Activated naive CD4-positive, alpha-beta T cell treated with anti-CD3 and anti-CD28 coated beads, Interleukin-2, amount 10 ng/mL, durations not matched to agents 7 days and 5 days (primary cell): Measurements from ENCODE around the gene APPL2.

Experiments
- CTCF ChIA-PET: fragments of 350-600 bp; sonication (Branson Sonifier 250); formaldehyde crosslinking; loops from one replicate; lab custom pipeline; 2021; ENCODE audit warnings: antibody characterized with exemption; lab: Charles Lee
- DNase-seq: peaks from one replicate; pipeline ENCODE4 v3.0.0-alpha.2; 2020
- H3K27ac Mint-ChIP-seq: one replicate; pipeline ENCODE4 v1.8.0; 2021; ENCODE audit warnings: mild to moderate bottlenecking, moderate library complexity, mixed read lengths
- H3K27me3 Mint-ChIP-seq: one replicate; pipeline ENCODE4 v1.8.0; 2021; ENCODE audit warnings: mild to moderate bottlenecking, mixed read lengths
- H3K36me3 Mint-ChIP-seq: one replicate; pipeline ENCODE4 v1.8.0; 2021; ENCODE audit warnings: mixed read lengths
- H3K4me1 Mint-ChIP-seq: one replicate; pipeline ENCODE4 v1.8.0; 2021; ENCODE audit warnings: mixed read lengths
- H3K4me3 Mint-ChIP-seq: one replicate; pipeline ENCODE4 v1.8.0; 2021; ENCODE audit warnings: mild to moderate bottlenecking, moderate library complexity, mixed read lengths
- H3K9me3 Mint-ChIP-seq: one replicate; pipeline ENCODE4 v1.8.0; 2021; ENCODE audit warnings: mixed read lengths

APPL2 gene

DNA sequence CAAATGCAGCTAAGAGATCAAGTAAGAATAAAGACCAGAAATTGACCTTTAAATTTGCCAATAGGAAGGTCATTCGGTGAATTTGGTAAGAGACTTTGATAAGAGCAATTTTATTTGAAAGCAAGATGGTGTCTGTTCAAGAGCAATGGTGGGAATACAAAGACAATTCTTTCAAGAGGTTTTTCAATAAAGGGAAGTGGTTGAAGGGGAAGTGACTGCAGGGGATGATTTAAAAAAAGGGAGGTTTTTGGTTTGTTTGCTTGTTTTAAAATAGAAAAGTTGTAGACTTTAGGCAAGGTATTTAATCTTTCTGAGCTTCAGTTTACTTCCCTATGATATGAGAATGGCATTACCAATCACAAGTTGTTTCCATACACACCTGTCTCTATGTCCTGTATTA lies 4.3 kb upstream of the APPL2 start:
- H3K4me3 Mint-ChIP-seq: no peak overlapping the region
- no peak overlapping the region for H3K27ac Mint-ChIP-seq
- DNase-seq: no peak
- H3K4me1 Mint-ChIP-seq: peaks cover 9% of the 10 kb centered on the region
- H3K27me3 Mint-ChIP-seq: peaks cover 7% of the 10 kb centered on the region
- H3K36me3 Mint-ChIP-seq: no peaks in the 10 kb centered on the region
- H3K9me3 Mint-ChIP-seq: no peaks in the 10 kb centered on the region
- CTCF ChIA-PET: interaction anchor here (1.3 kb wide), 1 partner anchor 13 kb away, joined by 3 read pairs; no protein-coding TSS in a partner anchor

DNA sequence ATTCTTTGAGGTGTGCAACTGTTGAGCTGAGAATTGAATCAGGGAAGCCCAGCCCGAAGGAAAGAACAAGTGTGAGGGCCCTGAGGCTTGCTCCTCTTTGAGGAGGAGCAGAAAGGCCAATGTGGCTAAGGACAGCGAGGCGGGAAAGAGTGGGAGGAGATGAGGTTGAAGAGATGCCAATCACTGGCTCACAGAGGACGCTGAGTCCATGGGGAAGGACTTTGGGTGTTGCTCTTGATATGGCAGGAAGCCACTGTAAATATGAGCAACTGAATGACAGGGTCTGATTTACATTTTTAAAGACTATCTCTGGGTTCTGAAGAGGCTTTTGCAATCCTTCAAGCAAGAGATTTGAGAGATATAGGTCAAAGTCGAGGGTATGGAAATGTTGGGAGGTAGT lies 3.3 kb upstream of the APPL2 start:
- H3K27ac Mint-ChIP-seq: no peak overlapping the region
- H3K36me3 Mint-ChIP-seq: no peaks in the 10 kb centered on the region
- H3K27me3 Mint-ChIP-seq: peaks cover 7% of the 10 kb centered on the region
- H3K4me3 Mint-ChIP-seq: no peak overlapping the region
- CTCF ChIA-PET: no interaction called here
- no peak for DNase-seq
- no peaks in the 10 kb centered on the region for H3K9me3 Mint-ChIP-seq
- H3K4me1 Mint-ChIP-seq: peaks cover 18% of the 10 kb centered on the region

DNA sequence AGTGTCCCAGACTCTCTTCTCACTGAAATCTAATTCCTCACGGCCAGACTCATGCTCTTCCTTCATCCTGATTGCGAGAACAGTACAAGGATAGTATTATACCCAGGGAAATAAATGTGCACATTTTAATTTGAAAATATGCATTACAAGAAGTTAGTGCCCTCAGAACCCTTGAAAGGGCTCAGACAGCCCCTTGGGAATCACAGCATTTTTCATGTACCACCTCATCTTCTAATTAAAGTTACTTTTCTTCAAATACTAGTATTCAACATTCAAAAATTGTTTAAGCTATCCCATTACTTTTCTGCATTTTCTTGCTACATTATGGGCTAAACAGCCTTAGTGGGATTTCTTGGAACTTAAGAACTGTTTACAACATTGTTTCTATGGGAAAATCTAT lies 1.7 kb upstream of the APPL2 start:
- peaks cover 7% of the 10 kb centered on the region for H3K27me3 Mint-ChIP-seq
- CTCF ChIA-PET: interaction anchor here (0.5 kb wide), 1 partner anchor 45 kb away, joined by 3 read pairs; no protein-coding TSS in a partner anchor
- no peak for DNase-seq
- no peak overlapping the region for H3K4me3 Mint-ChIP-seq
- H3K9me3 Mint-ChIP-seq: no peaks in the 10 kb centered on the region
- peaks cover 32% of the 10 kb centered on the region for H3K4me1 Mint-ChIP-seq
- H3K27ac Mint-ChIP-seq: no peak overlapping the region
- no peaks in the 10 kb centered on the region for H3K36me3 Mint-ChIP-seq

DNA sequence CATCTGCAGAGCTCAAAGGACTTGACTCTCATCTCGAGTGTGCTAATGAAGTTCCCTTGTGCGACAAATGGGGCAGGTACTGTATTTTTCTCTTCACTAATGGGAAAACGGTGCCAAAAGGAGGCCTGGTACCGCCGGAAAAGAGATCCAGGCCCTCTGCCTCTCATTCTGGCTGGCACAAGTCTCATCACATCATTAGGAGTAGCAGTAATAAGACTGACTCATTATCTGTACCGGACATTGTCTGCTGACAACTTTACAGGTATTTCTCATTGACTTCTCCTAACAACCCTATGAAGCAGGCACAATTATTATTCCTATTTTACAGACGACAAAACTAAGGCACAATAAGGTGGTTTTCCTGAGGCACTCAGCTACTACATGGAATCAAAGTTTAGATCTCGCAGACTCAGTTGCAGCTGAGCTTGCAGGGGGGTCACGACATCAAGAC lies 668 bp downstream of the APPL2 start:
- Mint-ChIP-seq H3K27ac (peak overlapping the region; percentile 88), H3K4me3 (peak overlapping the region; percentile 90), H3K4me1 (peaks cover 38% of the 10 kb centered on the region), H3K27me3 (peaks cover 7% of the 10 kb centered on the region), H3K36me3 (peaks cover 16% of the 10 kb centered on the region), H3K9me3 (no peaks in the 10 kb centered on the region)
- CTCF ChIA-PET: interaction anchor here (0.9 to 1.4 kb wide), 3 partner anchors 9 to 69 kb away, joined by 4 to 5 read pairs (median 4); no protein-coding TSS in a partner anchor
- DNase-seq: no peak

DNA sequence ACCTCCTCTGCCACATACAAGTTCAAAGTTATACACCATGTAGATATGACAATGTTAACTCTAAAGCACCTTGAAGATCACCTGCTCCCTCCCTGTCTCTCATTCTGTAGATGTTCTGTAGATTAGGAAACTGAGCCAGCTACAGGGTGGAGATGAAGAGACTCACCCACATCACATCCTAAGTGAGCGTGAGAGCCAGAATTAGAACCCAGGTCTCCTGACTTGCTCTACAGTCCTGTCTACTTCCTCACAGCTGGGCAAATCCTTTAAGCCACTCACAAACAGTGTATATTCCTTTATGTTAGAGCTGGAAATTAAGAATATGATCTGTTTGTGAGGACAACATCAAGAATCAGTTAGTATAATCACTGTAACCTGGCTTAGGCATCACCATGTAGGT lies 1.8 kb downstream of the APPL2 start:
- DNase-seq: no peak
- Mint-ChIP-seq H3K9me3 (no peaks in the 10 kb centered on the region), H3K36me3 (peaks cover 18% of the 10 kb centered on the region), H3K4me3 (peak overlapping the region; percentile 90), H3K4me1 (peaks cover 48% of the 10 kb centered on the region), H3K27me3 (peaks cover 7% of the 10 kb centered on the region), H3K27ac (peak overlapping the region; percentile 2)
- CTCF ChIA-PET: no interaction called here

DNA sequence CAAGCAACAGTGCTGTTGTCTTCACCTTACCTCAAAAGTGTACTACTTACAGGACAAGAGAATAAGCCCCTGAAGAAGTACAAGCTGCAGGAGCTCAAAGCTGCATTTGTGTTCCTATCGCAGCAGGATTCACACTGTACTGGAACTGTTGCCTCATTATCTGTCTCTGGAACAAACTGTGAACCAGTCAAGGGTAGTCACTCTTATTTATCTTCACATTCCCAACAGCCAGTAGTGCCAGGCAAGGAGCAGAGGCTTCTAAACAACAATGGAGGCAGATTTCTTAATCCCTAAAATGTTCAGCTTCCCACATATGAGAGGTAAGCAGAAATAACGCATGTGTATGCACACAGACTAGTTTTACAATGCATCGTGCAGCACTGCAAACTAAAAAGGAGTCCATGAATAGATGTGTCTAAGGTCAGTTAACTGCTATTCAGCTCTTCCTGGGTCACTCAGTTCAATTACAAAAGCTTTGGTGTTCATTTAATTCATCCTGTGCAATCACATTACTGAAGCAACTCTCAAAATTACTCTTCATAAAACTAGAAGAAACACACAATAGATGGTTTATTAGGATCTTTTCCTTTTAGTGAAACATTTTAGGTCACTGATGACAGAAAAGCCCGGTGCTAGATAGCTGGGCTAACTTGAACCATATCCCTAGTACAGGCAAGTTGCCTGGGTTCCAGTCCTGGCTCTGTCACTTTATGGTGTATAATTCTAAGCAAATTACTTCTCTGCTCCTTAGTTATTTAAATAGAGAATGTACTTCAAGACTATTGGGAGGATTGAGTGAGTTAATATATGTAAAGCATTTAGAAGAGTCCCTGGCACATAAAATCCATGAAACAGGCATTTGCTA lies 2.7 kb downstream of the APPL2 start:
- no peak for DNase-seq
- no peak overlapping the region for H3K27ac Mint-ChIP-seq
- CTCF ChIA-PET: interaction anchor here (0.6 kb wide), 1 partner anchor 150 kb away, joined by 3 read pairs; no protein-coding TSS in a partner anchor
- H3K36me3 Mint-ChIP-seq: peaks cover 26% of the 10 kb centered on the region
- peaks cover 7% of the 10 kb centered on the region for H3K27me3 Mint-ChIP-seq
- H3K4me3 Mint-ChIP-seq: no peak overlapping the region
- no peaks in the 10 kb centered on the region for H3K9me3 Mint-ChIP-seq
- H3K4me1 Mint-ChIP-seq: peaks cover 57% of the 10 kb centered on the region

DNA sequence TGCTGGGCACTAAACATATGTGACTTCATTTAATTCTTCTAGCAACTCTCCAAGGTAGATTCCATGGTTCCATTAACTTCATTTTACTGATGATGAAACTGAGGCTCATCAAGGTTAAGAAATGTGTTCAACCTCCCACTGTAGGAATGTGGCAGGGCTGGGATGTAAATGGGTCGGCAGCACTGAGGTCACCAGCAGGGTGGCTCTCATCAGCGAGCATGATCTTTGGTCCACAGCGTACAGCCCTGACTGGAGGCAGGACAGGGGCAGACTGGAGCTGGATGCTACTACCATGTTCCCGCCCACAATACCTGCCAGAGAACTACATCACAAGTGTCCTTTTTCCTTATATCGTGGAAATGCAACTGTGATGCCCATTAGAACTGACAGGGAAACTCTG lies 4.6 kb downstream of the APPL2 start:
- peaks cover 4% of the 10 kb centered on the region for H3K27me3 Mint-ChIP-seq
- no peaks in the 10 kb centered on the region for H3K9me3 Mint-ChIP-seq
- DNase-seq: no peak
- H3K4me3 Mint-ChIP-seq: no peak overlapping the region
- peaks cover 71% of the 10 kb centered on the region for H3K4me1 Mint-ChIP-seq
- no peak overlapping the region for H3K27ac Mint-ChIP-seq
- peaks cover 36% of the 10 kb centered on the region for H3K36me3 Mint-ChIP-seq
- CTCF ChIA-PET: no interaction called here

DNA sequence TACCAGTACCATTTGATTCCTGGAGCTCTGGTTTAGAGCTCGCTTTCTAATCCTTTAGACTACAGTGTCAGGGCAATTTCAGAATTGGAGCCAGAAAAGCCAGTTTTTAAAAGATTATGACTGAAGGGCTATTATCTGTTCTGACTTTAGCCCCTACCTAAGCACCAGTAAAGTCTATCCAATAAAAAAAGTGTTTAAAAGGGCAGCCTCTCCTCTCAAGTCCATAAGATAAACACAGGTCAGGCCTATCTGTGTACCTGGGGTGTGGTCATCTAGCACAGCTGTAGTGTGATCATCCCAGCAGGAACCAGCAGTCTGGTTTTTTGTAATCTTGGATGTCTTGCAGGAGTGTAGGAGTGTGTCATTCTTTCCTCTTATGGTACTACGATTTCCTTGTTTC lies 6.6 kb downstream of the APPL2 start:
- H3K9me3 Mint-ChIP-seq: no peaks in the 10 kb centered on the region
- H3K27me3 Mint-ChIP-seq: no peaks in the 10 kb centered on the region
- H3K4me1 Mint-ChIP-seq: peaks cover 68% of the 10 kb centered on the region
- no peak overlapping the region for H3K27ac Mint-ChIP-seq
- no peak overlapping the region for H3K4me3 Mint-ChIP-seq
- CTCF ChIA-PET: no interaction called here
- peaks cover 50% of the 10 kb centered on the region for H3K36me3 Mint-ChIP-seq
- no peak for DNase-seq

DNA sequence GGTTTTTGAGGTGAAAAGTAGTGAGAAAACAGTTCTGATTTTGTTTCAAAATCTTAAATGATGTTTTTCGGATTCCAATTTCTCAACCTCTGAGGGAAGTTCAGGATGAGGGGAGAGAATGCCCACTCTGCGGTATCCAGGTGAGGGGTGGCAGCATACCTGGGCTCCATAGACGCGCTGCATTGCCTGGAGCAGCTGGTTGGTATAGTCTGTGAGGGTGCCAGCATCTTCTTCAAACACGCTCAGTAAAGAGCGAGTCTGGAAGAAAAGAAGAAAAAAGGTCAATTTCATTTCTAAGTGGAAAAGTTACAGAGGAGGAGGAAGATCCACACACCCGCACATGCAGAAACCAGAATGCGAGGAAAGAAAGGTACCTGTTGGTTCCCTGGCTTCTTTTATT lies 7.0 kb downstream of the APPL2 start:
- H3K9me3 Mint-ChIP-seq: no peaks in the 10 kb centered on the region
- CTCF ChIA-PET: no interaction called here
- no peak overlapping the region for H3K4me3 Mint-ChIP-seq
- H3K27me3 Mint-ChIP-seq: no peaks in the 10 kb centered on the region
- DNase-seq: no peak
- peaks cover 50% of the 10 kb centered on the region for H3K36me3 Mint-ChIP-seq
- H3K4me1 Mint-ChIP-seq: peaks cover 63% of the 10 kb centered on the region
- H3K27ac Mint-ChIP-seq: peak overlapping the region; percentile 67

DNA sequence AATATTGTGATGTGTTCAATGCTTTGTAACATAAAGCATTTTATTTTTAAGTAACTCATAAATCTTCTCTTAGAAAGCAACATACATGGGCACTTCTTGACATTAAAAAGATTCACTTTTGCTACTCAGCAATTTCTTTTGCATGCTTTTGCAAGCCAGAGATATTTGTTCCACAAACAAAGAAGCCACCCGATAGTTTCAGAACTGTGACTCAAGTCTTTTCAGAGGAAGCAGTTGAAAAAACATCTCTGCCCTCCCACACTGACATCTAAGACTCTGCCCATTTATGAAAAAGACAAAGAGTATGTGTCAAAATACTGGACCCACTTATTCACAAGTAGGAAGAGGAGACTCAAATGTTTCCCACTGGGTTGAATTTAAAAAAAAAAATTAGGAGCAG lies 7.5 kb downstream of the APPL2 start:
- peak overlapping the region; percentile 67 for H3K27ac Mint-ChIP-seq

DNA sequence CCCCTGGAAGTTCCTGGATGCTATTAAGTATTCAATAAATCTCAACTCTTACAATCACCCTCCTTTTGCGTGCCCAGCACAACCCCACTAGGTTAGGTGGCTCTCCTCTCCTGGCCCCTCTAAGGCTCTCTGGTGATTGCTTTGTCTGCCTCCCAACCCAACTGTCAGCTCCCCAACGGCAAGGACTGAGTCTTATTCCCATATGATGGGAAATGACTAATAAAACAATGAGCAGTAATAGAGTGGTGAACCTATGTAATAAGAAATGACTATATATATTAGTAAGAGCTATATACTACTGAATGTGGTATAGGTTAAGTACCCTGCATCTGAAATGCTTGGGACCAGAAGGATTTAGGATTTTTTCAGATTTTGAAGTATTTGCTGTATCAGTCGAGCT lies 8.1 kb downstream of the APPL2 start:
- Mint-ChIP-seq H3K27me3 (no peaks in the 10 kb centered on the region), H3K4me3 (no peak overlapping the region), H3K36me3 (peaks cover 55% of the 10 kb centered on the region), H3K9me3 (no peaks in the 10 kb centered on the region), H3K4me1 (peaks cover 53% of the 10 kb centered on the region), H3K27ac (no peak overlapping the region)
- CTCF ChIA-PET: no interaction called here
- no peak for DNase-seq

More for the DNA sequence above, 7.5 kb downstream of the APPL2 start:
- Mint-ChIP-seq H3K4me3 (no peak overlapping the region), H3K4me1 (peaks cover 59% of the 10 kb centered on the region), H3K36me3 (peaks cover 50% of the 10 kb centered on the region), H3K27me3 (no peaks in the 10 kb centered on the region), H3K9me3 (no peaks in the 10 kb centered on the region)
- no peak for DNase-seq
- CTCF ChIA-PET: no interaction called here

DNA sequence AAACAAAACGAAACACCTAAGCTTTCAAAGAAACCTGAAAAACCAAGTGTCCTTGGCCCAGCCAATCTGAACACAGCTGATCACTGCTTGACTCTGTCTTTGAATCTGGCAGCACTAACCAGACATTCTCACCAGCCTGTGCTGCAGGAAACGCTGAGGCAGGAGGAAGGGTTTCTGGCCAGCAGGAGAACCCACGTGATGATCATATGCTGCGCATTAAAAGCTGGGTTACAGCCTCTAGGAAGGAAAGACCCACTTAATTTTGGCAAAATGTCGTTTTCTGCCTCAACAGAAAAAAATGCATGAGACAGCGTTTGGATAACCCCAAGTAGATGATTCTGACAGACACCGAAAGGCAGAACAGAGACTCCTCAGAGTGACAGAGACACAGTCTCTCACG lies 9.8 kb downstream of the APPL2 start:
- H3K4me1 Mint-ChIP-seq: peaks cover 49% of the 10 kb centered on the region
- H3K27ac Mint-ChIP-seq: peak overlapping the region; percentile 16
- no peaks in the 10 kb centered on the region for H3K27me3 Mint-ChIP-seq
- CTCF ChIA-PET: interaction anchor here (1.8 kb wide), 1 partner anchor 9 kb away, joined by 5 read pairs; the partner anchor contains the start of gene APPL2
- H3K36me3 Mint-ChIP-seq: peaks cover 58% of the 10 kb centered on the region
- no peaks in the 10 kb centered on the region for H3K9me3 Mint-ChIP-seq
- H3K4me3 Mint-ChIP-seq: no peak overlapping the region
- DNase-seq: peak; percentile 62

DNA sequence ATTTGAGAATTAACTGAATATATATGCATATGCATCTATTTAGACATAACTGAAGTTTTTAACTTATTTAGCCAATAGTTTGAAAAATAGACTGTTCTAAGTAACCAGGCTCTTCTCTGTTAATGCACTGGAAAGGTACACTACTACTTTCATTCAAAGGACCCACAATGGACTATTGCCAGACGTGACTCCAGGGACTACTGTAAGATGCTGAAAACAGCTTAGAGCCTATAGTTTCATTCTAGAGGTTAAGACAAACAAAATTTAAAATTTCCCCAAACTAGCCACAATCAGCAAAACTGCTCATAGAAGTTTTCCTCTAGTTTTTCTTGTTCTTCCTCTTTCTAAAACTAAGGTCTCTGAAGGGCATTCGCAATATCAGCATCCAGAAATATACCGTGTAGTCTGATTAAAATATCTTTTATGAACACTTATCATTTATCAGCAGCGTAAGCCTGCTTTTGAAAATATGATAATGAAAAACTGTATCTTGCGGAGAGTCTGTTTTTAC lies 10.4 kb downstream of the APPL2 start:
- H3K9me3 Mint-ChIP-seq: no peaks in the 10 kb centered on the region
- no peak overlapping the region for H3K27ac Mint-ChIP-seq
- peaks cover 56% of the 10 kb centered on the region for H3K36me3 Mint-ChIP-seq
- no peaks in the 10 kb centered on the region for H3K27me3 Mint-ChIP-seq
- H3K4me3 Mint-ChIP-seq: no peak overlapping the region
- CTCF ChIA-PET: interaction anchor here (1.4 to 1.8 kb wide), 2 partner anchors 10 kb away, joined by 4 to 5 read pairs; partner anchors contain the start of gene APPL2
- peaks cover 47% of the 10 kb centered on the region for H3K4me1 Mint-ChIP-seq
- no peak for DNase-seq

DNA sequence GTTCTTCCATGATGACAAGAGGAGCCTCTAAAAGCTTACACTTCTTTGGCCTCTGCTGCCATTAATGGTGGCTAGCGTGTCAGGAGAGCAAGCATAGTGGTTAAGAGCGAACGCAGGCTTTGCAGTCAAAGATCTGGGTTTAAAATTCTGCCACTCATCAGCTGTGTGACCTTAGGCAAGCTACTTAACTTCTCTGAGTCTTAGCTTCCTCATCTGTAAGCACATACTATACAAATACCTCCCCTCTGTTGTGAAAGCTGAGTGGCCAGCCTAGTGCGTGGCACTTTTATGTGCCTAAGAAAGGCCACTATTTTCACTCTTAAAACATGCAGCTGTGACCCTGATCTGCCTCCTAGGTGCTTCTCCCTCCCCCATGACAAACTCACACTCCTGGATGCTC lies 11.6 kb downstream of the APPL2 start:
- Mint-ChIP-seq H3K9me3 (no peaks in the 10 kb centered on the region), H3K4me1 (peaks cover 39% of the 10 kb centered on the region), H3K27me3 (no peaks in the 10 kb centered on the region), H3K4me3 (no peak overlapping the region), H3K27ac (no peak overlapping the region), H3K36me3 (peaks cover 51% of the 10 kb centered on the region)
- CTCF ChIA-PET: interaction anchor here (1.4 kb wide), 1 partner anchor 12 kb away, joined by 4 read pairs; the partner anchor contains the start of gene APPL2
- DNase-seq: no peak
